Measurements from ENCODE around the gene MINDY4B.

GRCh38 chr3:150830745-150831144 lies 74.5 kb downstream of the MINDY4B start:
- TF ChIP-seq CTCF (IDR thresholded peaks at IDR 0.05) (no peak), POLR2A (IDR thresholded peaks at IDR 0.05) (no peak)
